Breast epithelium (tissue), 4 donors: Measurements from ENCODE around the gene BMPER. TPM values are rescaled to one million over a fixed set of nuclear protein-coding genes. Genes with fewer than 3 reads are reported as not detected.

Experiments used
- DNase-seq, 2 donors: peaks; one replicate each; pipeline ENCODE4 v3.0.0-alpha.2; 2019; ENCODE audit warnings: low spot score in 2 of 2
- H3K27ac ChIP-seq, 2 donors: fragments of 200-600 bp; sonication (generic) in 1 of 2; one replicate each; pipeline ENCODE4 v1.5.1; 2016 to 2019; ENCODE audit warnings: mild to moderate bottlenecking in 1 of 2
- H3K27me3 ChIP-seq, 2 donors: fragments of 200-600 bp; sonication (generic) in 1 of 2; one replicate each; pipeline versions ENCODE4 v1.5.1 to v1.6.0; 2017 to 2019; ENCODE audit warnings: control low read depth in 1 of 2, mild to moderate bottlenecking in 1 of 2
- H3K36me3 ChIP-seq: fragments of 200-600 bp; one replicate; pipeline ENCODE4 v1.5.1; 2019
- H3K4me1 ChIP-seq, 2 donors: fragments of 200-600 bp; sonication (generic); one replicate each; pipeline ENCODE4 v1.5.1; 2016 to 2019; ENCODE audit warnings: control low read depth in 1 of 2
- H3K4me3 ChIP-seq, 3 donors: fragments of 200-600 bp; sonication (generic); 1 replicate in 2 of 3; 2 replicates in 1 of 3; pipeline ENCODE4 v1.5.1; 2016 to 2019; ENCODE audit warnings: mild to moderate bottlenecking in 3 of 3, moderate library complexity in 2 of 3
- H3K9me3 ChIP-seq, 2 donors: fragments of 200-600 bp; sonication (generic) in 1 of 2; one replicate each; pipeline ENCODE4 v1.5.1; 2016 to 2019; ENCODE audit warnings: control low read depth in 1 of 2
- POLR2A ChIP-seq: fragments of 450-650 bp; IDR thresholded peaks from one replicate; pipeline ENCODE4 v1.6.1; 2016; ENCODE audit warnings: antibody characterized with exemption, mild to moderate bottlenecking, moderate library complexity
- POLR2AphosphoS5 ChIP-seq, 3 donors: sonication (generic); formaldehyde crosslinking; IDR thresholded peaks; one replicate each; pipeline ENCODE4 v1.6.1; 2017; ENCODE audit warnings: antibody characterized with exemption in 3 of 3
- intact Hi-C: fragments of 100-400 bp; cut with DNase I; formaldehyde crosslinking; loops from one replicate; pipeline ENCODE4 v1.15.1; 2023; ENCODE audit warnings: low total_unique reads
- total RNA-seq, 3 donors: library from RNA; depleted of rRNA; stranded (reverse); fragments of >200 nt; gene quantifications; one replicate each; pipeline ENCODE4 v1.1.0, GENCODE V29; 2016
- TF ChIP-seq, protein P1 (sequence below), 3 donors: fragments of 450-650 bp; IDR thresholded peaks; one replicate each; pipeline ENCODE4 v1.5.1; 2016 to 2017; ENCODE audit warnings: antibody characterized with exemption in 3 of 3, mild to moderate bottlenecking in 3 of 3, moderate library complexity in 3 of 3

BMPER gene
- total RNA-seq, 3 donors from 2014 or later = 1.6 to 6.9 (median 2.0) TPM

DNA sequence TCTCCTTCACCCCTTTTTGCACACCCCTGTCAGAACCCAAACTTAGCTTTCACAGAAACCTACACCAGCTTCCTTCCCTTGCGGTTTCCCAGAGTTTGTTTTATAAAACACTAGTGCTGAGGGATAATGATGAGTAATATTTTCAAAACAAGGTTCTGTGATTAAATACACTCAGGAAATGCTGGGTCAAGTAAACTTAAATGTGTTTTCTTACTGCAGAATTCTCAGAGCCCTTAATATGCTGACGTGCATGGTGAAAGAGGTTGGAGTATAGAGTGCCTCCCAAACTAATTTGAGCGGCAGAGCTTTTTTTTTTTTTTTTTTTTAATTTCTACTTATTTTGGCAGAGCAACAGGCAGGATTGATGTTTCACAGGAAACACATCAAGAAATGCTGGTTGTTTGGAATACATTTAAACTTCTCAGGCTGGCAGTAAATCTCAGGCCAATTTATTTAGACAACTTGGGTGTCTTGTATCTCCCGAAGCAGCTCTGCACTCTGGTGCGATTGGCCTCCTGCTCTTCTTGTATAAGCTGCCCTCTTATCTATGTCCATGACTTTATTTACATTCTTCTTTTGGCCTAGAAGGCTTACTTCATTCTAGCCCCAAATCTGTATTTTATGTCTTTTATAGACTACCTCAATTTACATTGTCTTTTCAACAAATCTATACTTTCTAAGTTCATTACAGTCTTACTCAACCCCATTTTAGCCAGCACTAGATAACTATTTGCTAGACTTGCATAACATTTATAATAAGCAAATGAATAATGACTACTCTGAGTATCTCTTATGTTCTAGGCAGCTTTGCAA lies 165.4 kb downstream of the BMPER start:
- intact Hi-C loops = no loop called here
- Histone ChIP-seq H3K36me3 (no peaks in the 10 kb centered on the region), H3K4me3 (no peak overlapping the region)

DNA sequence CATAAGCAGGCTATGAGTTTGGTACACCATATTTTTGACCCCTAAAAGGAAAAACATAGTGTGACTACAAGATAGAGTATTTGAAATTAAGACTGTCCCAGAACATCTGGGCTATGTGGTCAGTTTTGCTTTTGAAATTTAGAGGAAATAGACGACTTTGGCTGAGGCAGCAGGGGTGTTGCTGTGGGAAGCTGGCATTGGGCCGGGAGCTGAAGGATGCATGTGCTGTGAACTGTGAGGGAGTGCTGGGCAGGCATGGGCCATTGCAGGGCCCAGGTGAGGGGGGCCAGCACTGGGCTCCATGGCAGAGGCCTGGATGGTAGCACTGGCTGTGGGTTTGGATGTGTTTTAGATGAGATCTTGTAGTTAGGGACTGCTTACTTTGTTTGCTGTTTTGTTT lies 168.3 kb downstream of the BMPER start:
- no peak for DNase-seq
- TF ChIP-seq POLR2A (no peak), POLR2AphosphoS5 (IDR thresholded peaks at IDR 0.05) (no peak)
- TF ChIP-seq, protein P1, sequence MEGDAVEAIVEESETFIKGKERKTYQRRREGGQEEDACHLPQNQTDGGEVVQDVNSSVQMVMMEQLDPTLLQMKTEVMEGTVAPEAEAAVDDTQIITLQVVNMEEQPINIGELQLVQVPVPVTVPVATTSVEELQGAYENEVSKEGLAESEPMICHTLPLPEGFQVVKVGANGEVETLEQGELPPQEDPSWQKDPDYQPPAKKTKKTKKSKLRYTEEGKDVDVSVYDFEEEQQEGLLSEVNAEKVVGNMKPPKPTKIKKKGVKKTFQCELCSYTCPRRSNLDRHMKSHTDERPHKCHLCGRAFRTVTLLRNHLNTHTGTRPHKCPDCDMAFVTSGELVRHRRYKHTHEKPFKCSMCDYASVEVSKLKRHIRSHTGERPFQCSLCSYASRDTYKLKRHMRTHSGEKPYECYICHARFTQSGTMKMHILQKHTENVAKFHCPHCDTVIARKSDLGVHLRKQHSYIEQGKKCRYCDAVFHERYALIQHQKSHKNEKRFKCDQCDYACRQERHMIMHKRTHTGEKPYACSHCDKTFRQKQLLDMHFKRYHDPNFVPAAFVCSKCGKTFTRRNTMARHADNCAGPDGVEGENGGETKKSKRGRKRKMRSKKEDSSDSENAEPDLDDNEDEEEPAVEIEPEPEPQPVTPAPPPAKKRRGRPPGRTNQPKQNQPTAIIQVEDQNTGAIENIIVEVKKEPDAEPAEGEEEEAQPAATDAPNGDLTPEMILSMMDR (IDR thresholded peaks at IDR 0.05) = no peak
- no peaks in the 10 kb centered on the region for H3K4me1 ChIP-seq
- no peaks in the 10 kb centered on the region for H3K27me3 ChIP-seq
- intact Hi-C loops = no loop called here
- H3K27ac ChIP-seq = no peak overlapping the region
- no peak overlapping the region for H3K4me3 ChIP-seq
- H3K9me3 ChIP-seq = no peaks in the 10 kb centered on the region
- no peaks in the 10 kb centered on the region for H3K36me3 ChIP-seq

More for the DNA sequence above, 165.4 kb downstream of the BMPER start:
- H3K27ac ChIP-seq = no peak overlapping the region
- no peaks in the 10 kb centered on the region for H3K9me3 ChIP-seq
- DNase-seq = no peak
- H3K4me1 ChIP-seq = no peaks in the 10 kb centered on the region
- TF ChIP-seq, protein P1 (IDR thresholded peaks at IDR 0.05) = no peak
- TF ChIP-seq POLR2A (no peak), POLR2AphosphoS5 (IDR thresholded peaks at IDR 0.05) (no peak)
- H3K27me3 ChIP-seq = no peaks in the 10 kb centered on the region

DNA sequence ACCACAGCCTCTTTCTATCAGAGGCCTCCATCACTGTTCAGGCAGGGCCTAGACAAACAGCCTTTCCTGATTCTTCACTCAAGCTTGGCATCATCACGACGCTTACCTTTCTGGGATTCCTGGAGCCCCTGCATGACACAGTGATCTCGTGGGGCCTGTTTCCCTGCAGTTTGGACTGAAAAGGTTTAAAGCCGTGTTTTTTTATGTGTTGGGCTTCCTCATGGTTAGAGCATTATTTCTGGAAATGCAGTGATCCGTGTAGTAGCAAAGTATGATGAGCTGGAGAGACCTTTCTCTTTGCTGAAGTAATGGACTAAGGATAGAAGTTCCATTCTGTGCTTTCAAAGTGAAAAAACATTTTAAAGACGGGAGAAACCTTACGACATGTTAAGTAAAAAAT lies 169.1 kb downstream of the BMPER start:
- H3K4me1 ChIP-seq = no peaks in the 10 kb centered on the region
- no peak for TF ChIP-seq POLR2A
- no peak for TF ChIP-seq POLR2AphosphoS5 (IDR thresholded peaks at IDR 0.05)
- TF ChIP-seq, protein P1 (IDR thresholded peaks at IDR 0.05) = no peak
- intact Hi-C loops = no loop called here
- no peaks in the 10 kb centered on the region for H3K9me3 ChIP-seq
- H3K36me3 ChIP-seq = no peaks in the 10 kb centered on the region
- H3K27ac ChIP-seq = no peak overlapping the region
- H3K27me3 ChIP-seq = no peaks in the 10 kb centered on the region
- no peak overlapping the region for H3K4me3 ChIP-seq
- DNase-seq = no peak

DNA sequence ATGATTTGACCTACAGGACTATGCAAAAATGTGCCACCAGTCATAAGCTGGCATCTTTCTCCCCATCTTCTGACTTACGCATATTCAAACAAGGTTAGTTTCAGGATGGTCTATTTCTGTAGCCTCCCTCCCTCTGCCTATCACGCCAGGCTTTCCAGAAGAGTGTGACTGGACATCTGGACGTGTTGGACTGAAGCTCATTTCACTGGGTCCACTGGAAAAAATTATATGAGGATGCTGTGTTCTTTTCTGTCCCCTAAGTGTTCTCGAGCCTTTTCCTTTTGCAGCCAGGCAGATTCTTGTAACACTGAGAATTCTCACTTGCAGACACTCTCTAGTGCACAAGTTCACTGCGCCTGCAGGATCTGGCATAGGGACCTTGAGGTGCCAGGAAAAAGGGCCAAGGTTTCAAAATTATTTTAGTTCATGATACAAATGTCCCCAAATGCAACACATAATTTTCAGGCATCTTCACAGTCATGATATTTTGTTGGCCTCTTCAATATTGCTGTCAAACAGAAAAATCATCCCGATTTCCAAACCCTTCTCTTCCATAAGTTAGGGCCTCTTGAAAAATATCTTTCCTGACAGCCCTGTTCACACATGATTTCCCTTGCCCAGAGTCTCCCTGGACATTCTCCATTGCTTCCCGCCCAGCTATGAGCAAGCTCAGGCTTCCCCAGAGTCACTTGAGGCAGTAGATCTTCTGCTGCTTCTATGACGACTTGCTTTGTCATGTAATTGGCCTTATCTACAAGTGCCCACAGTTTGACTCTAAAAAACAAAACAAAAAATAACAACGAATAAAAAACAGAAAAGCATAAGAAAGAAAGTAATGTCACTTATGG lies 170.4 kb downstream of the BMPER start:
- Histone ChIP-seq H3K9me3 (no peaks in the 10 kb centered on the region), H3K27me3 (no peaks in the 10 kb centered on the region), H3K4me3 (no peak overlapping the region), H3K36me3 (no peaks in the 10 kb centered on the region), H3K27ac (no peak overlapping the region), H3K4me1 (no peaks in the 10 kb centered on the region)
- TF ChIP-seq POLR2A (no peak), POLR2AphosphoS5 (IDR thresholded peaks at IDR 0.05) (no peak)
- TF ChIP-seq, protein P1 (IDR thresholded peaks at IDR 0.05) = no peak
- no peak for DNase-seq
- intact Hi-C loops = no loop called here

DNA sequence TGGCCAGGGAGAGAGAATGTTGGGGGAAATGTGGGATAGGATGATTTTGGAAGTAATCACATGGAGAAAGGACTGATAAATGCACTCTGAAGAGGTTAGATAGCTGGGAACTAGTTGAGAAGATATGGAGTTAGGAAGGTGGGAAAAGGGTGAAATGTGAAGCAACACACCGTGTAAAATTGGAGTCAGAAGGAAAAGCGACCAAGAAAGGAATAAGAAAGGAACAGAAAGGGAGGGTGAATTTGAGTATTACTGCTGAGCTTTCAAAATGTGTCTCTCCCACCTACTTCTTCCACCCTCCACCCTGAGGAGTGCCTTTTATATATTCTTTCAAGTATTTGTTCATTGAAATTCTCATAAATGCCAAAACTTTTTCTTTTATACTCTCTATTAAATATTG lies 171.8 kb downstream of the BMPER start:
- Histone ChIP-seq H3K9me3 (no peaks in the 10 kb centered on the region), H3K4me3 (no peak overlapping the region), H3K27ac (no peak overlapping the region), H3K36me3 (no peaks in the 10 kb centered on the region), H3K4me1 (no peaks in the 10 kb centered on the region), H3K27me3 (no peaks in the 10 kb centered on the region)
- TF ChIP-seq POLR2AphosphoS5 (IDR thresholded peaks at IDR 0.05) (no peak), POLR2A (no peak)
- TF ChIP-seq, protein P1 (IDR thresholded peaks at IDR 0.05) = no peak
- intact Hi-C loops = no loop called here
- no peak for DNase-seq
